GM23338 (cell line): ENCODE results near the gene THAP6. TPM values are rescaled to one million over a fixed set of nuclear protein-coding genes. Genes with fewer than 3 reads are reported as not detected.

Source experiments
- ATAC-seq: fragments of 200-7000 bp; cut with Tn5 transposase; 3 replicates; pipeline ENCODE4 v1.9.1; 2020
- DNase-seq: peaks from one replicate; pipeline ENCODE4 v3.0.0-alpha.2; 2015; ENCODE audit warnings: low spot score
- H2AFZ ChIP-seq: fragments of 200-600 bp; sonication (generic); 2 replicates; pipeline ENCODE4 v1.8.0; 2016; ENCODE audit warnings: antibody characterized with exemption, mild to moderate bottlenecking, moderate library complexity
- H3F3A ChIP-seq: fragments of 200-600 bp; sonication (generic); replicated peaks from 2 replicates; pipeline ENCODE4 v1.8.0; 2017; ENCODE audit warnings: antibody characterized with exemption, mixed run types, low read depth
- H3K27ac ChIP-seq: fragments of 200-600 bp; sonication (generic); 2 replicates; pipeline ENCODE4 v1.6.1; 2016; ENCODE audit warnings: low read depth
- H3K27me3 ChIP-seq: fragments of 200-600 bp; sonication (generic); 2 replicates; pipeline ENCODE4 v1.8.0; 2016; ENCODE audit warnings: mild to moderate bottlenecking, mixed run types, moderate library complexity; ENCODE audit not compliant: insufficient read depth
- H3K36me3 ChIP-seq: fragments of 200-600 bp; sonication (generic); 2 replicates; pipeline ENCODE4 v1.8.0; 2016; ENCODE audit warnings: mild to moderate bottlenecking; ENCODE audit not compliant: insufficient read depth
- H3K4me1 ChIP-seq: fragments of 200-600 bp; sonication (generic); 2 replicates; pipeline ENCODE4 v1.8.0; 2016; ENCODE audit warnings: mild to moderate bottlenecking, moderate library complexity; ENCODE audit not compliant: insufficient read depth
- H3K4me2 ChIP-seq: fragments of 200-600 bp; sonication (generic); 2 replicates; pipeline ENCODE4 v1.7.1; 2017; ENCODE audit warnings: mixed run types
- H3K4me3 ChIP-seq: fragments of 200-600 bp; sonication (generic); 2 replicates; pipeline ENCODE4 v1.6.1; 2016; ENCODE audit warnings: mixed run types
- H3K79me2 ChIP-seq: fragments of 200-600 bp; sonication (generic); replicated peaks from 2 replicates; pipeline ENCODE4 v1.8.0; 2017; ENCODE audit warnings: mild to moderate bottlenecking; ENCODE audit not compliant: insufficient read depth
- H3K9me2 ChIP-seq: fragments of 200-600 bp; sonication (generic); 2 replicates; pipeline ENCODE4 v1.8.0; 2017; ENCODE audit not compliant: insufficient read depth
- H4K20me1 ChIP-seq: fragments of 200-600 bp; sonication (generic); replicated peaks from 2 replicates; pipeline ENCODE4 v1.8.0; 2017; ENCODE audit warnings: mild to moderate bottlenecking; ENCODE audit not compliant: insufficient read depth
- H3K27ac Mint-ChIP-seq: 2 replicates; pipeline ENCODE4 v1.8.0; 2020; ENCODE audit warnings: inconsistent platforms, mild to moderate bottlenecking, moderate library complexity, mixed read lengths
- H3K27me3 Mint-ChIP-seq: 3 replicates; pipeline ENCODE4 v1.8.0; 2022; ENCODE audit warnings: low read depth, mild to moderate bottlenecking, moderate library complexity, mixed read lengths, inconsistent platforms; ENCODE audit not compliant: insufficient read depth, poor library complexity
- H3K36me3 Mint-ChIP-seq: 3 replicates; pipeline ENCODE4 v1.8.0; 2021; ENCODE audit warnings: low read depth, mild to moderate bottlenecking, inconsistent platforms, moderate library complexity, mixed read lengths
- H3K4me1 Mint-ChIP-seq: 3 replicates; pipeline ENCODE4 v1.8.0; 2020; ENCODE audit warnings: mild to moderate bottlenecking, inconsistent platforms, mixed read lengths
- H3K4me3 Mint-ChIP-seq: 3 replicates; pipeline ENCODE4 v1.8.0; 2021; ENCODE audit warnings: moderate library complexity, mild to moderate bottlenecking, inconsistent platforms, mixed read lengths
- H3K9me3 Mint-ChIP-seq: 3 replicates; pipeline ENCODE4 v1.8.0; 2020; ENCODE audit warnings: moderate library complexity, mild to moderate bottlenecking, inconsistent platforms, mixed read lengths
- EZH2phosphoT487 ChIP-seq: fragments of 200-600 bp; sonication (generic); IDR thresholded peaks from one replicate; pipeline ENCODE4 v1.8.1; 2018; ENCODE audit warnings: antibody characterized with exemption; ENCODE audit not compliant: unreplicated experiment
- JUNB ChIP-seq: IDR thresholded peaks from one replicate; pipeline ENCODE4 v1.6.1; 2016; ENCODE audit warnings: antibody characterized with exemption; ENCODE audit not compliant: unreplicated experiment
- NANOG ChIP-seq: IDR thresholded peaks from 2 replicates; pipeline ENCODE4 v1.6.1; 2016; ENCODE audit warnings: antibody characterized with exemption, borderline replicate concordance
- POLR2AphosphoS5 ChIP-seq: IDR thresholded peaks from 2 replicates; pipeline ENCODE4 v1.6.1; 2016; ENCODE audit warnings: antibody characterized with exemption, low read depth
- STAT1 ChIP-seq: IDR thresholded peaks from one replicate; pipeline ENCODE4 v1.6.1; 2016; ENCODE audit warnings: antibody characterized with exemption; ENCODE audit not compliant: unreplicated experiment
- ZNF331 ChIP-seq: fragments of 250-450 bp; sonication (Bioruptor Pico); IDR thresholded peaks from 2 replicates; pipeline ENCODE4 v1.5.0; 2020; ENCODE audit warnings: low read depth, mild to moderate bottlenecking, moderate library complexity
- polyA plus RNA-seq: library from polyadenylated mRNA; unstranded; fragments of >200 nt; fragmentation: Nextera tagmentation; extraction: Ambion mirVana; gene quantifications from 2 replicates; pipeline ENCODE4 v1.2.1, GENCODE V29; 2016
- total RNA-seq: library from RNA; depleted of rRNA; stranded (reverse); fragments of >200 nt; shearing (Covaris generic); gene quantifications from 2 replicates; pipeline ENCODE4 v1.2.3, GENCODE V29; 2014
- TF ChIP-seq, protein P1 (sequence below): IDR thresholded peaks from one replicate; pipeline ENCODE4 v1.6.1; 2018; ENCODE audit warnings: antibody characterized with exemption; ENCODE audit not compliant: unreplicated experiment
- TF ChIP-seq, protein P2 (sequence below): fragments of 250-450 bp; sonication (Bioruptor Pico); IDR thresholded peaks from 2 replicates; pipeline ENCODE4 v1.5.0; 2020; ENCODE audit warnings: mild to moderate bottlenecking, moderate library complexity
- TF ChIP-seq, protein P3 (sequence below), 2 experiments: fragments of 200-600 bp in 1 of 2; sonication (generic) in 1 of 2; conservative IDR thresholded peaks; 2 replicates each; pipeline versions ENCODE4 v1.5.1 to v1.6.1; 2016 to 2017; ENCODE audit warnings: antibody characterized with exemption in 2 of 2, low read depth in 2 of 2, mild to moderate bottlenecking in 2 of 2, moderate library complexity in 1 of 2

THAP6 gene
- total and polyA plus RNA-seq, 2 experiments from 2014 or later, result 9.0 to 15.2 TPM

DNA sequence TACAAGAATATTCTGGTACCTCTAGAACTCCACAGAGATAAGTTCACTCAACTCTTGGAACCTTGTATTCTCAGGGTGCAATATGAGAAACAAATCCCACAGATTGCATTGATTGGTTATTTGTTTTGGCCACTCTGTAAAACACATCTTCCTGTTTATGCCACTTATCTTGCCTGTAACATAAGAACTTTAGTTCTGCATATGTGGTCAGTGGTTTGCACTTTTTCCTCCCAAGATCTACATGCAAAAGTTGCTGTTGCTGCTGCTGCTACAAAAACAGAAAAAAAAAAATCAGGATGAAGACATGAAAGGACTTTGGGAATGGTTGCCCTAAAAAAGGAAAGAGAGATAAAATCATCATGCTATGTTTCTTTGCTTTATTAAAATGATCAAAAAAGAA is 51.2 kb downstream of the THAP6 start (continued):
- TF ChIP-seq, protein P1, sequence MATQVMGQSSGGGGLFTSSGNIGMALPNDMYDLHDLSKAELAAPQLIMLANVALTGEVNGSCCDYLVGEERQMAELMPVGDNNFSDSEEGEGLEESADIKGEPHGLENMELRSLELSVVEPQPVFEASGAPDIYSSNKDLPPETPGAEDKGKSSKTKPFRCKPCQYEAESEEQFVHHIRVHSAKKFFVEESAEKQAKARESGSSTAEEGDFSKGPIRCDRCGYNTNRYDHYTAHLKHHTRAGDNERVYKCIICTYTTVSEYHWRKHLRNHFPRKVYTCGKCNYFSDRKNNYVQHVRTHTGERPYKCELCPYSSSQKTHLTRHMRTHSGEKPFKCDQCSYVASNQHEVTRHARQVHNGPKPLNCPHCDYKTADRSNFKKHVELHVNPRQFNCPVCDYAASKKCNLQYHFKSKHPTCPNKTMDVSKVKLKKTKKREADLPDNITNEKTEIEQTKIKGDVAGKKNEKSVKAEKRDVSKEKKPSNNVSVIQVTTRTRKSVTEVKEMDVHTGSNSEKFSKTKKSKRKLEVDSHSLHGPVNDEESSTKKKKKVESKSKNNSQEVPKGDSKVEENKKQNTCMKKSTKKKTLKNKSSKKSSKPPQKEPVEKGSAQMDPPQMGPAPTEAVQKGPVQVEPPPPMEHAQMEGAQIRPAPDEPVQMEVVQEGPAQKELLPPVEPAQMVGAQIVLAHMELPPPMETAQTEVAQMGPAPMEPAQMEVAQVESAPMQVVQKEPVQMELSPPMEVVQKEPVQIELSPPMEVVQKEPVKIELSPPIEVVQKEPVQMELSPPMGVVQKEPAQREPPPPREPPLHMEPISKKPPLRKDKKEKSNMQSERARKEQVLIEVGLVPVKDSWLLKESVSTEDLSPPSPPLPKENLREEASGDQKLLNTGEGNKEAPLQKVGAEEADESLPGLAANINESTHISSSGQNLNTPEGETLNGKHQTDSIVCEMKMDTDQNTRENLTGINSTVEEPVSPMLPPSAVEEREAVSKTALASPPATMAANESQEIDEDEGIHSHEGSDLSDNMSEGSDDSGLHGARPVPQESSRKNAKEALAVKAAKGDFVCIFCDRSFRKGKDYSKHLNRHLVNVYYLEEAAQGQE, result no peak
- no peak for TF ChIP-seq EZH2phosphoT487

DNA sequence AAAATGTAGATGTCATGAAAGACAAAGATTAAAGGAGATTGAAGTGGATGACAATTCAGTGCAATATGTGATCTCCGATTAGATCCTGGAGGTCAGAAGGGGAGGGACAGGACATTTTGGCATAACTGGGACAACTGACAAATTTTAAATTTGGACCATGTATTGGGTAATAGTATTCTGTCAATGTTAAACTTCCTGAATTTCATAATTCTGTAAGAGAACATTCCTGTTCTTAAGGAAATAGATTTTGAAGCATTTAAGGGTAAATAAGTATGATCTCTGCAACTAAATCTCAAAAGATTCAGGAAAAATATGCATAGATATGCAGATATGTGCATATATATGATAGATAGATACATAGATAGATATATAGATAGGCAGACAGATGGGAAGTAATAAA is 52.6 kb downstream of the THAP6 start:
- H3K27me3 ChIP-seq, result peaks cover 2% of the 10 kb centered on the region; the same call in 1 of the 2 replicates

More for the DNA sequence above, 52.6 kb downstream of the THAP6 start:
- Mint-ChIP-seq H3K27me3 (peaks cover 14% of the 10 kb centered on the region), H3K36me3 (peaks cover 8% of the 10 kb centered on the region; the same call in 2 of the 3 replicates), H3K4me1 (peaks cover 6% of the 10 kb centered on the region), H3K9me3 (peaks cover 22% of the 10 kb centered on the region), H3K4me3 (no peak overlapping the region), H3K27ac (no peak overlapping the region)
- no peak for DNase-seq
- no peak for ATAC-seq
- no peaks in the 10 kb centered on the region for H3K4me1 ChIP-seq
- no peaks in the 10 kb centered on the region for H3K79me2 ChIP-seq
- TF ChIP-seq JUNB (no peak), POLR2AphosphoS5 (no peak), NANOG (no peak), ZNF331 (CRISPR knock-in tag) (no peak), STAT1 (no peak), EZH2phosphoT487 (no peak)
- TF ChIP-seq, protein P2, sequence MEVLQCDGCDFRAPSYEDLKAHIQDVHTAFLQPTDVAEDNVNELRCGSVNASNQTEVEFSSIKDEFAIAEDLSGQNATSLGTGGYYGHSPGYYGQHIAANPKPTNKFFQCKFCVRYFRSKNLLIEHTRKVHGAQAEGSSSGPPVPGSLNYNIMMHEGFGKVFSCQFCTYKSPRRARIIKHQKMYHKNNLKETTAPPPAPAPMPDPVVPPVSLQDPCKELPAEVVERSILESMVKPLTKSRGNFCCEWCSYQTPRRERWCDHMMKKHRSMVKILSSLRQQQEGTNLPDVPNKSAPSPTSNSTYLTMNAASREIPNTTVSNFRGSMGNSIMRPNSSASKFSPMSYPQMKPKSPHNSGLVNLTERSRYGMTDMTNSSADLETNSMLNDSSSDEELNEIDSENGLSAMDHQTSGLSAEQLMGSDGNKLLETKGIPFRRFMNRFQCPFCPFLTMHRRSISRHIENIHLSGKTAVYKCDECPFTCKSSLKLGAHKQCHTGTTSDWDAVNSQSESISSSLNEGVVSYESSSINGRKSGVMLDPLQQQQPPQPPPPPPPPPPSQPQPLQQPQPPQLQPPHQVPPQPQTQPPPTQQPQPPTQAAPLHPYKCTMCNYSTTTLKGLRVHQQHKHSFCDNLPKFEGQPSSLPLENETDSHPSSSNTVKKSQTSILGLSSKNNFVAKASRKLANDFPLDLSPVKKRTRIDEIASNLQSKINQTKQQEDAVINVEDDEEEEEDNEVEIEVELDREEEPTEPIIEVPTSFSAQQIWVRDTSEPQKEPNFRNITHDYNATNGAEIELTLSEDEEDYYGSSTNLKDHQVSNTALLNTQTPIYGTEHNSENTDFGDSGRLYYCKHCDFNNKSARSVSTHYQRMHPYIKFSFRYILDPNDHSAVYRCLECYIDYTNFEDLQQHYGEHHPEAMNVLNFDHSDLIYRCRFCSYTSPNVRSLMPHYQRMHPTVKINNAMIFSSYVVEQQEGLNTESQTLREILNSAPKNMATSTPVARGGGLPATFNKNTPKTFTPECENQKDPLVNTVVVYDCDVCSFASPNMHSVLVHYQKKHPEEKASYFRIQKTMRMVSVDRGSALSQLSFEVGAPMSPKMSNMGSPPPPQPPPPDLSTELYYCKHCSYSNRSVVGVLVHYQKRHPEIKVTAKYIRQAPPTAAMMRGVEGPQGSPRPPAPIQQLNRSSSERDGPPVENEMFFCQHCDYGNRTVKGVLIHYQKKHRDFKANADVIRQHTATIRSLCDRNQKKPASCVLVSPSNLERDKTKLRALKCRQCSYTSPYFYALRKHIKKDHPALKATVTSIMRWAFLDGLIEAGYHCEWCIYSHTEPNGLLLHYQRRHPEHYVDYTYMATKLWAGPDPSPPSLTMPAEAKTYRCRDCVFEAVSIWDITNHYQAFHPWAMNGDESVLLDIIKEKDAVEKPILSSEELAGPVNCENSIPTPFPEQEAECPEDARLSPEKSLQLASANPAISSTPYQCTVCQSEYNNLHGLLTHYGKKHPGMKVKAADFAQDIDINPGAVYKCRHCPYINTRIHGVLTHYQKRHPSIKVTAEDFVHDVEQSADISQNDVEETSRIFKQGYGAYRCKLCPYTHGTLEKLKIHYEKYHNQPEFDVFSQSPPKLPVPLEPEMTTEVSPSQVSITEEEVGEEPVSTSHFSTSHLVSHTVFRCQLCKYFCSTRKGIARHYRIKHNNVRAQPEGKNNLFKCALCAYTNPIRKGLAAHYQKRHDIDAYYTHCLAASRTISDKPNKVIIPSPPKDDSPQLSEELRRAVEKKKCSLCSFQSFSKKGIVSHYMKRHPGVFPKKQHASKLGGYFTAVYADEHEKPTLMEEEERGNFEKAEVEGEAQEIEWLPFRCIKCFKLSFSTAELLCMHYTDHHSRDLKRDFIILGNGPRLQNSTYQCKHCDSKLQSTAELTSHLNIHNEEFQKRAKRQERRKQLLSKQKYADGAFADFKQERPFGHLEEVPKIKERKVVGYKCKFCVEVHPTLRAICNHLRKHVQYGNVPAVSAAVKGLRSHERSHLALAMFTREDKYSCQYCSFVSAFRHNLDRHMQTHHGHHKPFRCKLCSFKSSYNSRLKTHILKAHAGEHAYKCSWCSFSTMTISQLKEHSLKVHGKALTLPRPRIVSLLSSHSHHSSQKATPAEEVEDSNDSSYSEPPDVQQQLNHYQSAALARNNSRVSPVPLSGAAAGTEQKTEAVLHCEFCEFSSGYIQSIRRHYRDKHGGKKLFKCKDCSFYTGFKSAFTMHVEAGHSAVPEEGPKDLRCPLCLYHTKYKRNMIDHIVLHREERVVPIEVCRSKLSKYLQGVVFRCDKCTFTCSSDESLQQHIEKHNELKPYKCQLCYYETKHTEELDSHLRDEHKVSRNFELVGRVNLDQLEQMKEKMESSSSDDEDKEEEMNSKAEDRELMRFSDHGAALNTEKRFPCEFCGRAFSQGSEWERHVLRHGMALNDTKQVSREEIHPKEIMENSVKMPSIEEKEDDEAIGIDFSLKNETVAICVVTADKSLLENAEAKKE, result no peak
- TF ChIP-seq, protein P1, result no peak
- TF ChIP-seq, protein P3, sequence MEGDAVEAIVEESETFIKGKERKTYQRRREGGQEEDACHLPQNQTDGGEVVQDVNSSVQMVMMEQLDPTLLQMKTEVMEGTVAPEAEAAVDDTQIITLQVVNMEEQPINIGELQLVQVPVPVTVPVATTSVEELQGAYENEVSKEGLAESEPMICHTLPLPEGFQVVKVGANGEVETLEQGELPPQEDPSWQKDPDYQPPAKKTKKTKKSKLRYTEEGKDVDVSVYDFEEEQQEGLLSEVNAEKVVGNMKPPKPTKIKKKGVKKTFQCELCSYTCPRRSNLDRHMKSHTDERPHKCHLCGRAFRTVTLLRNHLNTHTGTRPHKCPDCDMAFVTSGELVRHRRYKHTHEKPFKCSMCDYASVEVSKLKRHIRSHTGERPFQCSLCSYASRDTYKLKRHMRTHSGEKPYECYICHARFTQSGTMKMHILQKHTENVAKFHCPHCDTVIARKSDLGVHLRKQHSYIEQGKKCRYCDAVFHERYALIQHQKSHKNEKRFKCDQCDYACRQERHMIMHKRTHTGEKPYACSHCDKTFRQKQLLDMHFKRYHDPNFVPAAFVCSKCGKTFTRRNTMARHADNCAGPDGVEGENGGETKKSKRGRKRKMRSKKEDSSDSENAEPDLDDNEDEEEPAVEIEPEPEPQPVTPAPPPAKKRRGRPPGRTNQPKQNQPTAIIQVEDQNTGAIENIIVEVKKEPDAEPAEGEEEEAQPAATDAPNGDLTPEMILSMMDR (conservative IDR thresholded peaks at IDR 0.05; ENCODE audit: low read depth in 2 of 2), result no peak
- no peak overlapping the region for H2AFZ ChIP-seq
- 0 out of 2 replicates have a peak, but pooled peaks cover 4% of the 10 kb centered on the region for H3K9me2 ChIP-seq
- no peaks in the 10 kb centered on the region for H3F3A ChIP-seq
- no peaks in the 10 kb centered on the region for H4K20me1 ChIP-seq
- H3K4me2 ChIP-seq, result no peak overlapping the region
- H3K4me3 ChIP-seq, result no peak overlapping the region
- no peak overlapping the region for H3K27ac ChIP-seq
- H3K36me3 ChIP-seq, result no peaks in the 10 kb centered on the region
